WI38 (cell line): Measurements from ENCODE around the gene KLHL8.

Experiments used
- H3K4me3 ChIP-seq: 2 replicates; pipeline ENCODE4 v1.5.1; 2011; ENCODE audit warnings: low read depth, mild to moderate bottlenecking, control low read depth, low read length
- TF ChIP-seq, protein P1 (sequence below): IDR thresholded peaks from 2 replicates; pipeline ENCODE4 v1.5.1; 2012; ENCODE audit warnings: low read depth, mild to moderate bottlenecking, control low read depth, low read length

KLHL8 gene

DNA sequence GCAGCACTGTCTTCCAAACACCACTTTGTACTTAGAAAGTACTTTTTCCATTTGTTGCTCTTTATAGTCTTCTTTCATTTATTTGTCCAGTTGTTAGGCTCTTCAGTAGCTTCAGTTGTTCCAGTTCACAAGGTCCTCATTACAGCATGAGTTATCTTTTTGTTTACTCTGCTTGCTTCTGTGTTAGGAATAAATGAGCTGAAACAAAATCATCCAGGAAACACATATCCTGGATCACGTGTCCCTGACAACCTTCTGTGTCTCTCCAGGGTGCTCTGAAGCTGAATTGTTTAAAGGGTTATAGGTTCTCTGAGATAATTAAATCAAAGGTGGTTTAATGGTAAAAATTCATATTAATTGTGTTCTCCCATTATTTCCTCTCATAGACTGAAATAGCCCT lies 19.9 kb upstream of the KLHL8 start:
- TF ChIP-seq, protein P1, sequence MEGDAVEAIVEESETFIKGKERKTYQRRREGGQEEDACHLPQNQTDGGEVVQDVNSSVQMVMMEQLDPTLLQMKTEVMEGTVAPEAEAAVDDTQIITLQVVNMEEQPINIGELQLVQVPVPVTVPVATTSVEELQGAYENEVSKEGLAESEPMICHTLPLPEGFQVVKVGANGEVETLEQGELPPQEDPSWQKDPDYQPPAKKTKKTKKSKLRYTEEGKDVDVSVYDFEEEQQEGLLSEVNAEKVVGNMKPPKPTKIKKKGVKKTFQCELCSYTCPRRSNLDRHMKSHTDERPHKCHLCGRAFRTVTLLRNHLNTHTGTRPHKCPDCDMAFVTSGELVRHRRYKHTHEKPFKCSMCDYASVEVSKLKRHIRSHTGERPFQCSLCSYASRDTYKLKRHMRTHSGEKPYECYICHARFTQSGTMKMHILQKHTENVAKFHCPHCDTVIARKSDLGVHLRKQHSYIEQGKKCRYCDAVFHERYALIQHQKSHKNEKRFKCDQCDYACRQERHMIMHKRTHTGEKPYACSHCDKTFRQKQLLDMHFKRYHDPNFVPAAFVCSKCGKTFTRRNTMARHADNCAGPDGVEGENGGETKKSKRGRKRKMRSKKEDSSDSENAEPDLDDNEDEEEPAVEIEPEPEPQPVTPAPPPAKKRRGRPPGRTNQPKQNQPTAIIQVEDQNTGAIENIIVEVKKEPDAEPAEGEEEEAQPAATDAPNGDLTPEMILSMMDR, result no peak

DNA sequence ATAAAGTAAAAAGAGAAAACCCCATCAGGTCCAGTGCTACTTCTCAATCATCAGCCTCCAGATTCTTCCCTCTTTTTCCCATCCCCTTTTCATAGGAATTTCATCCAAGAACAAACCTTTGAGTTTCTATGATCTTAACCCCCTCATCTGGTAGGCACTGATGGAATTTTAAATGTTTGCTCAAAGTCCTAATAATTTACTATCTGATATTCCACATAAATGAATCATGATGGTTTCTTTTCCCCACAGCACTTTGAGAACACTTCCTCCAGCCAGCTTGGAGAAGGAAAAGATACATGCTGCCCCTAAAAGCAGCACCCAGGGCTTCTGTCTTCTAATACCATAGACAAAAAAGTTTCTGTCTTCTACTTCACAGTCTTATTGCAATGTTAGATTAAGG lies 19.4 kb upstream of the KLHL8 start:
- H3K4me3 ChIP-seq, result no peak overlapping the region
- TF ChIP-seq, protein P1, result no peak

More for the DNA sequence above, 19.9 kb upstream of the KLHL8 start:
- H3K4me3 ChIP-seq, result no peak overlapping the region

DNA sequence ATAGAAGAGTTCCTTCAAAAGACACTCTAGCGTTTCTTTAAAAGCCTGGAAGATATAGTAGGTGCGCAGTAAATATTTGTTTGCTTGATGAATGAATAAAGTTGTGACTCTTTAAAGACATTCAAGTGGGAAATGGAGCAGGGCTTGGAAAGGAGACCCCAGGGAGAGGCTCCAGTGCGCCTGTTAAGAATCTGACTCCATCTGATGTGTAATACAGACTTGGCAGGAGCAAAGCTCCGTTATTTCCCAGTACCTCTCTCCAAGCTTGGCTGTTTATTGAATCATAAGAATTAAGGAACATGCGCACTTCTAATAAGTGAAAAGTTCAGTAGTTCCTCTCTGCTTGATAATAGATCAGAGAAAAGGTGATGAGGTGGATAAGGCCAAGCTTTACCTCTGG lies 18.8 kb upstream of the KLHL8 start:
- TF ChIP-seq, protein P1, result no peak
- H3K4me3 ChIP-seq, result no peak overlapping the region

DNA sequence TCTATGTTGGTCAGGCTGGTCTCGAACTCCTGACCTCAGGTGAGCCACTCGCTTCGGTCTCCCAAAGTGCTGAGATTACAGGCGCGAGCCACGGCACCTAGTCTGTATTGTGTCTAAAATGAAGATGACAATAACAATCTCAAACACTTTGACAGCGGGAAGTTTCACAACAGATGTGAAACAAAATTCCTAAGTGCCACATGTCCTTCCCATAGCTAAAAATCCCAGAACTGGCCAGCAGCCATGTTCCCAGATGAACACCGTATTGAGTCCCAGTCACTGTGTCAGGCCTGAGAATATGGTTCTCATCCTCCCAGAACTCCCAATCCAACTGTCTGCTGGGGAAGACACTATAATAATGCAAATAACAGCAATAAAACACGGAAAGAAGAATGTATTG lies 16.4 kb upstream of the KLHL8 start:
- TF ChIP-seq, protein P1, result no peak
- no peak overlapping the region for H3K4me3 ChIP-seq

DNA sequence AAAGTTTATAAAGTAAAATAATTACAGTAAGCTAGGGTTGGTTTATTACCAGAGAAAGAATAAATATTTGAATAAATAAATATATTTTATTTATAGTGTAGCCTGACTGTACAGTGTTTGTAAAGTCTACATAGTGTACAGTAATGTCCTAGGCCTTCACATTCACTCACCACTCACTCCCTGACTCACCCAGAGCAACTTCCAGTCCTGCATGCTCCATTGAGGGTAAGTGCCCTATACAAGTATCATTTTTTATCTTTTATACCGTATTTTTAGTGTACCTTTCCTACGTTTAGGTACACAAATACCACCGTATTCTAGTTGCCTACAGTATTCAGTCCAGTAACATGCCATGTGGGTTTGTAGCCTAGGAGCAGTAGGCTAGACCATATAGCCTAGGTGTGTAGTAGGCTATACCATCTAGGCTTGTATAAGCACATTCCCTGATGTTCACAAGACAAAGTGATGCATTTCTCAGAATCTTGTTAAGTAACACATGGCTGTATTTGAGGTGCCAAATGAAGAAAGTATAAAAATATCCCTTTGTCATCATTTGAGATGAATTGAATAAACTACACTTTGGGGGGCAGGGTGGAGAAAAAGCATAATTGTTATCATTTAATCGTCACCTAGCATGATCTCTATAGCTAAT lies 14.7 kb upstream of the KLHL8 start:
- peak overlapping the region; percentile 41 for H3K4me3 ChIP-seq
- TF ChIP-seq, protein P1, result no peak

DNA sequence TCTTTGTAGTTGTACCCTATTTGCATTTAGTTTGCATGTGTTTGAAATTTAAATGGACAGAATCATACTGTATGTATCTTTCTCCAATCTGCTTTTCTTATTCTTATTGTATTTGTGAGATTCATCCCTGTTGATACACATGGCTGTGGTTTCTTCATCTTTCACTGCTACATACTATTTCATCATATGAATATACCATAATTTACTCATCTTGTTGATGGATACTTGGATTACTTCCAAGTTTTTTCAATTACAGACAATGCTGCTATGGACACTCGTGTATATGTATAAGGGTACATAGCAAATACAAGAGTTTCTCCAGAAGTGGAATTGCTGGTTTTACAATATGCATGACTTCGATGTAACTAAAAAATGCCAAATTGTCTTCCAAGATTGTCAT lies 11.8 kb upstream of the KLHL8 start:
- no peak overlapping the region for H3K4me3 ChIP-seq
- TF ChIP-seq, protein P1, result no peak

DNA sequence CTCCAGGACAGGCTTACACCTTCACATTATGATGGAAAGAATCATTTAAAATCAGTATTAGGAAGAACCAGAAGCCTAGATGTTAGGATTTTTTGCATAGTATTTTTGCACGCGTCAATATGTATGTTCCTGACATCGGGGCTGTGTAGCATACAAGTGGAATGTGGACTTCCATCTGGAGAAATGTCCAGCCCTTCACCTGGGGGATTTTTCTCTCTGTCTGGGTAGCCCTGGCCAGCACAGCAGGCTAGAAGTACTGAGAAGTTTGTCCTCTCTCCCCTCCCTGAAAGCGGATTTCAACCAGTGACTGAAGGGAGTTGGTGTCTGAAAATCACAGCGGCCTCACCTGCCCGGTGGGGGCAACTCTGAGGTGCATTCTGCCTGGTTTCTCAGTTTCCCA lies 10.4 kb upstream of the KLHL8 start:
- H3K4me3 ChIP-seq, result no peak overlapping the region
- TF ChIP-seq, protein P1, result no peak
